ENCODE results near the gene HACL1. TPM values are rescaled to one million over a fixed set of nuclear protein-coding genes. Genes with fewer than 3 reads are reported as not detected.

The HACL1 gene
- total RNA-seq, 1 experiment from 2014 or later: 25.5 TPM

GRCh38 chr3:15595955-15596354 lies 5.4 kb downstream of the HACL1 start:
- TF ChIP-seq CTCF (conservative IDR thresholded peaks at IDR 0.05; ENCODE audit: low read depth, low read length) (no peak), EZH2 (IDR thresholded peaks at IDR 0.05; ENCODE audit: low read length, unreplicated experiment) (no peak), EZH2phosphoT487 (IDR thresholded peaks at IDR 0.05; ENCODE audit: borderline replicate concordance, low read length) (no peak)
- Histone ChIP-seq H3K9ac (ENCODE audit: low read length) (no peak overlapping the region), H3K27ac (ENCODE audit: low read length) (no peak overlapping the region), H3K4me2 (ENCODE audit: low read length) (no peak overlapping the region), H3K9me2 (replicated peaks; ENCODE audit: low read length) (no peaks in the 10 kb centered on the region), H3K4me1 (ENCODE audit: insufficient read depth, low read length) (peaks cover 9% of the 10 kb centered on the region; the same call in 1 of the 2 replicates), H3K36me3 (ENCODE audit: low read depth, low read length) (peaks cover 13% of the 10 kb centered on the region), H3F3A (ENCODE audit: low read length, unreplicated experiment) (peaks cover 11% of the 10 kb centered on the region), H3K79me2 (ENCODE audit: low read length) (peaks cover 14% of the 10 kb centered on the region), H4K20me1 (ENCODE audit: low read length) (no peaks in the 10 kb centered on the region), H2AFZ (ENCODE audit: low read length) (no peak overlapping the region), H3K27me3 (ENCODE audit: low read length) (no peaks in the 10 kb centered on the region), H3K4me3 (ENCODE audit: low read length) (no peak overlapping the region), H3K9me3 (ENCODE audit: low read length) (no peaks in the 10 kb centered on the region)
- ChIA-PET CTCF (no interaction called here), POLR2A (ENCODE audit: unreplicated experiment) (no interaction called here)
- ATAC-seq (no peak), DNase-seq (no peak)
- no TSS peak for BruUV-seq (replicated peaks)
- intact Hi-C loops (cut with micrococcal nuclease): no loop called here

GRCh38 chr3:15592968-15593367 lies 8.4 kb downstream of the HACL1 start:
- H3K9me3 ChIP-seq (ENCODE audit: low read length): no peaks in the 10 kb centered on the region
- ChIA-PET CTCF (no interaction called here), POLR2A (ENCODE audit: unreplicated experiment) (no interaction called here)
- H3K36me3 ChIP-seq (ENCODE audit: low read depth, low read length): peaks cover 31% of the 10 kb centered on the region
- no peaks in the 10 kb centered on the region for H3K79me2 ChIP-seq (ENCODE audit: low read length)
- peaks cover 11% of the 10 kb centered on the region for H3F3A ChIP-seq (ENCODE audit: low read length, unreplicated experiment)
- ATAC-seq: no peak
- H3K27me3 ChIP-seq (ENCODE audit: low read length): no peaks in the 10 kb centered on the region
- H3K4me1 ChIP-seq (ENCODE audit: insufficient read depth, low read length): no peaks in the 10 kb centered on the region
- H4K20me1 ChIP-seq (ENCODE audit: low read length): no peaks in the 10 kb centered on the region
- H3K9me2 ChIP-seq (replicated peaks; ENCODE audit: low read length): no peaks in the 10 kb centered on the region
- H3K4me2 ChIP-seq (ENCODE audit: low read length): no peak overlapping the region
- no peak overlapping the region for H3K9ac ChIP-seq (ENCODE audit: low read length)
- TF ChIP-seq EZH2 (IDR thresholded peaks at IDR 0.05; ENCODE audit: low read length, unreplicated experiment) (no peak), EZH2phosphoT487 (IDR thresholded peaks at IDR 0.05; ENCODE audit: borderline replicate concordance, low read length) (no peak), CTCF (conservative IDR thresholded peaks at IDR 0.05; ENCODE audit: low read depth, low read length) (no peak)
- no peak for DNase-seq
- BruUV-seq (replicated peaks): no TSS peak
- no peak overlapping the region for H2AFZ ChIP-seq (ENCODE audit: low read length)
- intact Hi-C loops (cut with micrococcal nuclease): no loop called here
- no peak overlapping the region for H3K4me3 ChIP-seq (ENCODE audit: low read length)
- H3K27ac ChIP-seq (ENCODE audit: low read length): no peak overlapping the region

- no peak for DNase-seq
- Histone ChIP-seq H3K4me3 (ENCODE audit: low read length) (no peak overlapping the region), H3K9me2 (replicated peaks; ENCODE audit: low read length) (no peaks in the 10 kb centered on the region), H3K79me2 (ENCODE audit: low read length) (no peaks in the 10 kb centered on the region), H3F3A (ENCODE audit: low read length, unreplicated experiment) (peaks cover 11% of the 10 kb centered on the region), H3K4me1 (ENCODE audit: insufficient read depth, low read length) (no peaks in the 10 kb centered on the region), H3K36me3 (ENCODE audit: low read depth, low read length) (peaks cover 25% of the 10 kb centered on the region), H3K27ac (ENCODE audit: low read length) (no peak overlapping the region), H4K20me1 (ENCODE audit: low read length) (no peaks in the 10 kb centered on the region), H3K9ac (ENCODE audit: low read length) (no peak overlapping the region), H3K9me3 (ENCODE audit: low read length) (no peaks in the 10 kb centered on the region), H2AFZ (ENCODE audit: low read length) (no peak overlapping the region), H3K4me2 (ENCODE audit: low read length) (no peak overlapping the region), H3K27me3 (ENCODE audit: low read length) (no peaks in the 10 kb centered on the region)
- intact Hi-C loops (cut with micrococcal nuclease): no loop called here
- CTCF ChIA-PET: no interaction called here
- no peak for ATAC-seq
- POLR2A ChIA-PET (ENCODE audit: unreplicated experiment): no interaction called here
- no TSS peak for BruUV-seq (replicated peaks)
- TF ChIP-seq EZH2 (IDR thresholded peaks at IDR 0.05; ENCODE audit: low read length, unreplicated experiment) (no peak), EZH2phosphoT487 (IDR thresholded peaks at IDR 0.05; ENCODE audit: borderline replicate concordance, low read length) (no peak), CTCF (conservative IDR thresholded peaks at IDR 0.05; ENCODE audit: low read depth, low read length) (no peak)
Measured at GRCh38 chr3:15591928-15592327, 9.4 kb downstream of the HACL1 start.
